Measurements from ENCODE around the gene CR2. TPM values are rescaled to one million over a fixed set of nuclear protein-coding genes. Genes with fewer than 3 reads are reported as not detected.

Gene CR2
- total RNA-seq = 0.04 TPM
- 1 to 10 TPM in 1 of 8 donors, under 1 TPM in 7; 0.04 to 1.3 (median 0.53) TPM for polyA plus RNA-seq (ENCODE audit: insufficient read depth in 1 of 8, insufficient read length in 8 of 8, low replicate concordance in 1 of 8)
- long read RNA-seq, donor 1 = 0 reads
- long read RNA-seq, donor 2 = 0 reads
- long read RNA-seq, donor 3 = 0 reads
- long read RNA-seq, donor 4 = 0 reads
- long read RNA-seq, donor 5 = 0 reads
- long read RNA-seq, donor 6 = 0 reads
- long read RNA-seq, donor 7 = 0 reads
- long read RNA-seq, donor 8 = 0 reads
- long read RNA-seq, donor 9 = 0 reads
- long read RNA-seq, donor 10 = 0 reads
- long read RNA-seq, donor 11 = 0 reads

DNA sequence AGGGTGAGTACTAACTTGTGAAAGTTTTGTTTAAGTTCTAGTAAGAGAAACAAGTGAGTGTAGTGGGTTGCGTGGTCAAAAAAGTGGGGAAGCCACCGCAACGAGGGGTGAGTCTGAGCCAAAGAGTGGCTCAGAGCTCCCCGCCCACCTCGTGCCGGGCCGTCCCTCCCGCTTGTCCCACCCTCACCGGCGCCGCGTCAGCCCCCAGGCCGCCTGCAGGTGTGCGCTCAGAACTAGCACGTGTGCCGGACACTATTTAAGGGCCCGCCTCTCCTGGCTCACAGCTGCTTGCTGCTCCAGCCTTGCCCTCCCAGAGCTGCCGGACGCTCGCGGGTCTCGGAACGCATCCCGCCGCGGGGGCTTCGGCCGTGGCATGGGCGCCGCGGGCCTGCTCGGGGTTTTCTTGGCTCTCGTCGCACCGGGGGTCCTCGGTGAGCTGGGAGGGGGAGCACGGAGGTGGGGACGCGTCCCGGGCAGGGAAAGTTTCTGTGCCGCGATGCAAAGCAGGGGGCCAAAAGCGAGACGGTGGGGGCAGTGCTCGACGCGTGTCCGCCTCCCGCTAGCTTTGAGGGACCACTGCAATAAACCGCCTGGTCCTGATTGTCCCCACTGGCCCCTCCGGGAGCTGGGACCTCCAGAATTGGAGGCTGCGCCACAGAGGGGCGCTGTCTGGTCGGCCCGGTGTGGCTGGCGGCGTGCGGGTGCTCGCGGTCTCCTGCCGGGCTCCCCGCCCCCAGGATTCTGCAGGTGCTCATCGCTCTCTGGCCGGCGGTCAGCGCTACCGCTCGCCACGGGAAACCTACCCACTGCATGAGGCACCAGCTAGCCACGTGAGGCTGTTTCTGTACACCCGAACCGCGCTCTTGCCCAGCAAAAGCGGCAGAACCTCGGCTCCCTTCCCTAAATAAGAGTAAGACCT lies at the start of gene CR2:
TSS of gene CR2 (plus strand) at position 283 of the 919 bp plus-strand sequence. CDS start at position 374, 91 bp downstream.
- under 1% methylated on average over 67 of the region's 75 CpGs for WGBS (ENCODE audit: insufficient coverage)
- H3K27ac ChIP-seq (ENCODE audit: low read length) = no peak within 1 kb of the TSS
- peak within 1 kb of the TSS; percentile 28 for H3K4me3 ChIP-seq (ENCODE audit: low read length)
- H3K9me3 ChIP-seq (replicated peaks; ENCODE audit: control insufficient read depth, low read depth, low read length) = no peaks in the 10 kb centered on the region
- peaks cover 30% of the 10 kb centered on the region for H3K27me3 ChIP-seq (ENCODE audit: control insufficient read depth, insufficient read depth, low read length)
- H3K4me1 ChIP-seq (ENCODE audit: control insufficient read depth, insufficient read depth, low read length) = peaks cover 9% of the 10 kb centered on the region
- H3K36me3 ChIP-seq (ENCODE audit: control insufficient read depth, insufficient read depth, low read length) = no peaks in the 10 kb centered on the region
- peak; percentile 13 for DNase-seq

DNA sequence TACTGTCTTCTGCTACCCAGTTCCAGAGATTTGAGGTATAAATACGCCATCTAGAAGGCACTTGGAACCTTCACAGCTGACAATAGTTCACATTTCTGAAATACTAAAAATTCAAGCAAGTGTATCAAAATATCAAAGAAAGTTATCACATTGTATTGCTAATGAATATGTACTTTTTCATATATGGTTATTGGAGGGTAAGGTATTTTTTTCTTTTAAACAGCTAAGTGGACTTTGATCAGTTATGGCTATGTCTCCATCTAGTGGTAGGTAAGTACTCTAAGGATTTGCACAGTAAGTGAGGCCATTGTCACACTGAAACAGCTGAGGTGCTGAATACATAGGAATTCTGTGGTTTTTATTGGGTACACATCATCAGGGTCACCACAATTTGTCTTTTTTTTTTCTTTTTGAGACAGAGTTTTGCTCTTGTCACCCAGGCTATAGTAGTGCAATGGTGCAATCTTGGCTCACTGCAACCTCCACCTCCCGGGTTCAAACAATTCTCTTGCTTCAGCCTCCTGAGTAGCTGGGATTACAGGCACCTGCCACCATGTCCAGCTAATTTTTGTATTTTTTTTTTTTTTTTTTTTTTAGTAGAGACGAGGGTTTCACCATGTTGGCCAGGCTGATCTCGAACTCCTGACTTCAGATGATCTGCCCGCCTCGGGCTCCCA lies 49.1 kb upstream of the CR2 start:
- Histone ChIP-seq H3K4me3 (ENCODE audit: low read length) (no peak overlapping the region), H3K27ac (ENCODE audit: low read length) (no peak overlapping the region), H3K36me3 (ENCODE audit: control insufficient read depth, insufficient read depth, low read length) (no peaks in the 10 kb centered on the region), H3K9me3 (replicated peaks; ENCODE audit: control insufficient read depth, low read depth, low read length) (no peaks in the 10 kb centered on the region), H3K4me1 (ENCODE audit: control insufficient read depth, insufficient read depth, low read length) (no peaks in the 10 kb centered on the region), H3K27me3 (ENCODE audit: control insufficient read depth, insufficient read depth, low read length) (no peaks in the 10 kb centered on the region)
- WGBS (ENCODE audit: insufficient coverage) = no CpG with 5 or more reads among the region's 6 CpGs
- peak; percentile 79 for DNase-seq

DNA sequence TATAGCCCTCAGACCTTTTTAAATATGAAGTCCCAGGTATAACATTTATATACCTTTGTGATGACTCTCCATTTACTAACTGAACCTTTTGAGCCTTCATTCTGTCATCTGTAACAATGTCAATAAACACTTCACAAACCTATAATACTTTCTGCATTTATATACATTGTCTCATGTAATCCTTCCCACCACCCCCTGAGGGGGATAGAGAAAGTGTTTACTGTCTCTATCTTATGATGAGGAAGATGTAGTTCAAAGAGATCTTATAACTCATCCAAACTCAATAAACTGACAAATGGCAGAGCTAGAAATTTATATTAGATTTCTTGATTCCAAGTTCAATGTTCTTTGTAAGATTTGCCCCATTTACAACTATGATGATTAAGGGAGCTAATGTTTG lies 48.3 kb upstream of the CR2 start:
- no peak overlapping the region for H3K4me3 ChIP-seq (ENCODE audit: low read length)
- H3K36me3 ChIP-seq (ENCODE audit: control insufficient read depth, insufficient read depth, low read length) = no peaks in the 10 kb centered on the region
- H3K27ac ChIP-seq (ENCODE audit: low read length) = no peak overlapping the region

DNA sequence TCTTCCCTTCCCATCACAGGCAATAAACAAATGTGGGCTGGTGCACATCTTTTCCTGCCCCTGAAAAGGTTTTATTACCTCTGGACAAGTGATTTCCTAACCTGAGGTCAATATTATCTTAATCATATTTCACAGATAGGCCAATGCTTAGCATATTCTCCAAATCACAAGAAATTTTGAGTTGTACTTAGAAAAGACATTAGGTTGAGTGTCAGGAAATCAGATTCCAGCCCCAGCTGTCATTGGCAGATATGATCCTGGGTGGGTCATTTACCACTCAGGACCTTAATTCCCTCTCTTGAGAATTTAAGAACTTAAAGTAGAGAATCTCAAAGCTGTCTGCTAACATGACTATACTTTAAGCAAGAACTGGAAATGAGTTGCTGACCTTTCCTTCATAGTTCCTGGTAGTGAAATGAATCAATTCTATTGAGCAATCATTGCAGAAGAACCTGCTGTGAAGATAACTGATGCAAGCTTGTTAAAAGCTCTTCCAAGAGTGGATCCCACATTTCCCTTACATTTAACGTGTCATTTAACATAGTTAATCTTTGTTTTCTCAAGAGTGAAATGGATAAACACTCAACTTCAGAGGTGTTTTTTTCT lies 46.4 kb upstream of the CR2 start:
- H3K4me1 ChIP-seq (ENCODE audit: control insufficient read depth, insufficient read depth, low read length) = no peaks in the 10 kb centered on the region
- no peak overlapping the region for H3K27ac ChIP-seq (ENCODE audit: low read length)
- peak; percentile 31 for DNase-seq
- no peaks in the 10 kb centered on the region for H3K36me3 ChIP-seq (ENCODE audit: control insufficient read depth, insufficient read depth, low read length)
- no peak overlapping the region for H3K4me3 ChIP-seq (ENCODE audit: low read length)
- no CpG with 5 or more reads among the region's 1 CpG for WGBS (ENCODE audit: insufficient coverage)
- no peaks in the 10 kb centered on the region for H3K27me3 ChIP-seq (ENCODE audit: control insufficient read depth, insufficient read depth, low read length)
- H3K9me3 ChIP-seq (replicated peaks; ENCODE audit: control insufficient read depth, low read depth, low read length) = no peaks in the 10 kb centered on the region

More for the DNA sequence above, 48.3 kb upstream of the CR2 start:
- H3K4me1 ChIP-seq (ENCODE audit: control insufficient read depth, insufficient read depth, low read length) = no peaks in the 10 kb centered on the region
- no peaks in the 10 kb centered on the region for H3K27me3 ChIP-seq (ENCODE audit: control insufficient read depth, insufficient read depth, low read length)
- no peaks in the 10 kb centered on the region for H3K9me3 ChIP-seq (replicated peaks; ENCODE audit: control insufficient read depth, low read depth, low read length)
- DNase-seq = no peak

DNA sequence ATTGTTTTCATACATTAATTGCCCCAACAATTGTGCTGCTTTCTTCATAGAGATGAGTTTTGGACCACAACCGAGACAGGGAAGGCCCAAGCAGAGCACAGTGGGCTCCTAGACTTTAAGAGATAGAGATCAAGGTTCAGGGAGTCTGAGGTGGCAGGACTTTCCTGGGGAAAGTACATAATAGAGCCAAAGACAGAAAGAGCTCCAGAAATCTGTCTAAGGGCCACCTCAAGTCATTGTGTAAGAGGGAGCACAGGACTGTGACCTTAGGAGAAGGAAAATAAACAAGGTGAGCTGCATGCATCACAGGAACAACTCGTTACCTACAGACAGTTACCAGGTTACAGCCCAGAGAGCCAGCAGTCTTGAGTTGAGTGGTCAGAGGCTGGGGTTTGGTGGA lies 41.3 kb upstream of the CR2 start:
- Histone ChIP-seq H3K27ac (ENCODE audit: low read length) (no peak overlapping the region), H3K4me1 (ENCODE audit: control insufficient read depth, insufficient read depth, low read length) (no peaks in the 10 kb centered on the region), H3K9me3 (replicated peaks; ENCODE audit: control insufficient read depth, low read depth, low read length) (no peaks in the 10 kb centered on the region), H3K4me3 (ENCODE audit: low read length) (no peak overlapping the region), H3K27me3 (ENCODE audit: control insufficient read depth, insufficient read depth, low read length) (peaks cover 2% of the 10 kb centered on the region), H3K36me3 (ENCODE audit: control insufficient read depth, insufficient read depth, low read length) (no peaks in the 10 kb centered on the region)
- WGBS (ENCODE audit: insufficient coverage) = 100% methylated on average over 1 of the region's 2 CpGs
- DNase-seq = no peak

DNA sequence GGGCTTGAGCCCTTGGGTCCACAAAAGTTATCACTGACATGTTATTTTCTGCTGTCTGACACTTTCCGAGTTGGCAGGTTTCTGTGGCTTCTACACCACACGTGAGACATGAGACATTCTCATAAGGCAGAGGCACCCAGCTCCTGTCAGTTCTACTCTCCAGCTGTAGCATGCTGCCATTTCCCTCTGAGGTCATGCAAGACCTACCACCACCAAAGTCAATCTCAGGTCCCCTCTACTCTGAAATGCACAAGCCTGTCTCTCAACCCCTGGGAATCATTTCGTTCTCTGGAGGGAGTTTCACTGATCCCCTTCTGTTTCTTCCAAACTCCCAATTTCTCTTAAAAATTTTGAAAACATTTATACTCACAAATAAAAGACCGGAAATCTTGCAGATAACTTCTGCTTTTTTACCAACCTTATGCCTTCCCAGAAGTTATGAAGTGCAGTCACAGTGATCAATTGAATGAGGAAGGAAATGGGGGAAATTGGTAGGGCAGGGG lies 39.5 kb upstream of the CR2 start:
- peaks cover 2% of the 10 kb centered on the region for H3K27me3 ChIP-seq (ENCODE audit: control insufficient read depth, insufficient read depth, low read length)
- no peaks in the 10 kb centered on the region for H3K36me3 ChIP-seq (ENCODE audit: control insufficient read depth, insufficient read depth, low read length)
- WGBS (ENCODE audit: insufficient coverage) = 64% methylated on average over 2 of the region's 4 CpGs
- no peaks in the 10 kb centered on the region for H3K4me1 ChIP-seq (ENCODE audit: control insufficient read depth, insufficient read depth, low read length)
- no peak overlapping the region for H3K4me3 ChIP-seq (ENCODE audit: low read length)
- no peak overlapping the region for H3K27ac ChIP-seq (ENCODE audit: low read length)
- H3K9me3 ChIP-seq (replicated peaks; ENCODE audit: control insufficient read depth, low read depth, low read length) = no peaks in the 10 kb centered on the region
- DNase-seq = peak; percentile 13

DNA sequence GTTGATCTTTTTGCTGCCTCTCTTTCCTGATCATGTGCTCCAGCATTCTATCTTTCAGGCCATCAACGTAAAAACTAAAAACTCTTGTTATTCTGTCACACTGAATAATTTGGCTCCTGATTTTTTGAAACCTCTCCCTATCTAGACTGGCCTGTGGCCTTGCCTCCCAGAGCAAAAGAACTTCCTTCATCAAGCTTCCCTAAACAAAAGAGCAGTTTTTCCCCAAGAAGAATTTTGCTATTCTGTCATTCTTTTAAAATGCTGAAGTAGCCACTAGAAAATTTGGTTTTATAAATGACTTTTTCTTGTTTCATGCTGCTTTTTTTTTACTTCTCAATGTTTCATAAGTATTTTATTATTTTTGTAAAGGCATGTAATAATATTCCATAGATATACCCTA lies 37.1 kb upstream of the CR2 start:
- H3K27ac ChIP-seq (ENCODE audit: low read length) = no peak overlapping the region
- H3K4me1 ChIP-seq (ENCODE audit: control insufficient read depth, insufficient read depth, low read length) = no peaks in the 10 kb centered on the region

DNA sequence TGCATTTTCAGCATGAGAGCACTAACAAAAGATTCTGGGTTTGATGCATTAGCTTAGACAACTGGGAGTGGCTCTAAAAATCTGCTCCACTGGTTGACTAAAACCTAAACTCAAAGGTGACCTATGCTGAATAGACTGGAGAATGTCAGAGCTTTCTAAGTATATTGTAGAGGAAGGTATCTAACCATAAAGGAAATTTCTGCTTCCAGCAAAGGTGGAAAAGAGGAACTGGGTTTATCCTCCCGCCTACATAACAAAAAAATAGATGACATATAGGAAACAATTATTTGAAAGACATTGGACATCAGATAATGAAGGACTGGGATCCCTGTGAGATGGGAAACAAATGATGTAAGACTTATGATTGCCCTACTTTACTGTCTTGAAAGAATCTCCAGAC lies 35.8 kb upstream of the CR2 start:
- Histone ChIP-seq H3K36me3 (ENCODE audit: control insufficient read depth, insufficient read depth, low read length) (no peaks in the 10 kb centered on the region), H3K27me3 (ENCODE audit: control insufficient read depth, insufficient read depth, low read length) (peaks cover 4% of the 10 kb centered on the region), H3K4me1 (ENCODE audit: control insufficient read depth, insufficient read depth, low read length) (no peaks in the 10 kb centered on the region), H3K4me3 (ENCODE audit: low read length) (no peak overlapping the region), H3K9me3 (replicated peaks; ENCODE audit: control insufficient read depth, low read depth, low read length) (no peaks in the 10 kb centered on the region), H3K27ac (ENCODE audit: low read length) (no peak overlapping the region)
- WGBS (ENCODE audit: insufficient coverage) = no CpG with 5 or more reads among the region's 1 CpG
- peak; percentile 18 for DNase-seq

More for the DNA sequence above, 37.1 kb upstream of the CR2 start:
- no peak overlapping the region for H3K4me3 ChIP-seq (ENCODE audit: low read length)
- DNase-seq = peak; percentile 7
- H3K36me3 ChIP-seq (ENCODE audit: control insufficient read depth, insufficient read depth, low read length) = no peaks in the 10 kb centered on the region
- peaks cover 2% of the 10 kb centered on the region for H3K27me3 ChIP-seq (ENCODE audit: control insufficient read depth, insufficient read depth, low read length)
- 69% methylated on average over 1 of the region's 1 CpG for WGBS (ENCODE audit: insufficient coverage)
- H3K9me3 ChIP-seq (replicated peaks; ENCODE audit: control insufficient read depth, low read depth, low read length) = no peaks in the 10 kb centered on the region

DNA sequence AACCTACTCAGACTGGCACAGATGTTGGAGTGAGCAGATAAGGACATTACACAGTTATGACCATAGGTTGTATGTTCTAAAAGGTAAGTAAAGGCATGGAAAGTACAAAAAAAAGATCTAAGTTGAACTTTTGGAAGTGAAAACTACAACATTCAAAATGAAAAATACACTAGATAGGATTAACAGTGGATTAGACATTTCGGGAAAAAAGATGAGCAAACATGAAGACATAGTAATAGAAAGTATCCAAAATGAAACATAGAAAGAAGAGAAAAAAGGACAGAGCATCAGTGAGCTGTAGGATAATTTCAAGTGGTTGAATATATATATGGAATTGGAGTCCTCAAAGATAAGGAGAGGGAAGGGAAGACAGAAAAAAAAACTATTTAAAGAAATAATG lies 34.0 kb upstream of the CR2 start:
- peaks cover 14% of the 10 kb centered on the region for H3K27me3 ChIP-seq (ENCODE audit: control insufficient read depth, insufficient read depth, low read length)
- no peaks in the 10 kb centered on the region for H3K36me3 ChIP-seq (ENCODE audit: control insufficient read depth, insufficient read depth, low read length)
- no peak for DNase-seq
- H3K27ac ChIP-seq (ENCODE audit: low read length) = no peak overlapping the region
- no peak overlapping the region for H3K4me3 ChIP-seq (ENCODE audit: low read length)
- H3K4me1 ChIP-seq (ENCODE audit: control insufficient read depth, insufficient read depth, low read length) = peaks cover 2% of the 10 kb centered on the region
- WGBS (ENCODE audit: insufficient coverage) = no CpG with 5 or more reads among the region's 1 CpG
- no peaks in the 10 kb centered on the region for H3K9me3 ChIP-seq (replicated peaks; ENCODE audit: control insufficient read depth, low read depth, low read length)

Data from muscle of leg (tissue), 16 donors.